RWPE1 (cell line): ENCODE data around the gene PPP2R2D.
"Not testable (repeated sequence)": the region's sequence is repeated elsewhere in the genome, so short reads cannot be mapped to it uniquely, and the experiment has no call there.

Experiments
- CTCF ChIA-PET: fragments of 350-600 bp; sonication (Branson Sonifier 250); formaldehyde crosslinking; extraction: SDS; loops from one replicate; lab custom pipeline; 2021; lab: Yijun Ruan, JAX
- POLR2A ChIA-PET: fragments of 400-600 bp; formaldehyde crosslinking; extraction: SDS; loops from one replicate; lab custom pipeline; 2020; ENCODE audit warnings: antibody characterized with exemption; ENCODE audit not compliant: low non-redundant PET; lab: Yijun Ruan, JAX
- DNase-seq: peaks from one replicate; pipeline ENCODE4 v3.0.0; 2012; ENCODE audit warnings: low spot score
- H3K27ac ChIP-seq: fragments of 450-650 bp; 2 replicates; pipeline ENCODE4 v1.5.1; 2017
- CTCF ChIP-seq: fragments of 450-650 bp; conservative IDR thresholded peaks from 2 replicates; pipeline ENCODE4 v1.5.1; 2017; ENCODE audit warnings: low read depth, mild to moderate bottlenecking

PPP2R2D gene

GRCh38 chr10:131946321-131946751 lies 45.5 kb downstream of the PPP2R2D start:
- DNase-seq: peak; percentile 85
- TF ChIP-seq CTCF: no peak
- ChIA-PET POLR2A (interaction anchor here (1.4 kb wide), 1 partner anchor 46 kb away, joined by 3 read pairs; no protein-coding TSS in a partner anchor), CTCF (no interaction called here)
- peak overlapping the region; percentile 97 for H3K27ac ChIP-seq

- DNase-seq: no peak
- H3K27ac ChIP-seq: peak overlapping the region; percentile 97
- no peak for TF ChIP-seq CTCF
- ChIA-PET CTCF (interaction anchor here (0.7 kb wide), 1 partner anchor 1723 kb away, joined by 3 read pairs; no protein-coding TSS in a partner anchor), POLR2A (interaction anchor here (1.4 kb wide), 1 partner anchor 47 kb away, joined by 3 read pairs; no protein-coding TSS in a partner anchor)
Observed at GRCh38 chr10:131946880-131947279, 46.1 kb downstream of the PPP2R2D start.

- peak; percentile 94 for DNase-seq
- ChIA-PET CTCF (interaction anchor here (0.5 to 1.6 kb wide), 2 partner anchors 76 to 87 kb away, joined by 3 to 5 read pairs; no protein-coding TSS in a partner anchor), POLR2A (no interaction called here)
- H3K27ac ChIP-seq: peak overlapping the region; percentile 97
- TF ChIP-seq CTCF: no peak
Observed at GRCh38 chr10:131947631-131948347, 47.0 kb downstream of the PPP2R2D start.

GRCh38 chr10:131948501-131948900 lies 47.7 kb downstream of the PPP2R2D start:
- no peak for DNase-seq
- no peak for TF ChIP-seq CTCF
- ChIA-PET POLR2A (no interaction called here), CTCF (interaction anchor here (0.5 to 1.6 kb wide), 2 partner anchors 75 to 88 kb away, joined by 3 to 5 read pairs; no protein-coding TSS in a partner anchor)
- H3K27ac ChIP-seq: peak overlapping the region; percentile 97

GRCh38 chr10:131949041-131949862 lies 48.4 kb downstream of the PPP2R2D start:
- H3K27ac ChIP-seq: peak overlapping the region; percentile 97
- DNase-seq: no peak
- ChIA-PET POLR2A (no interaction called here), CTCF (interaction anchor here (1.6 kb wide), 1 partner anchor 74 kb away, joined by 5 read pairs; no protein-coding TSS in a partner anchor)
- no peak for TF ChIP-seq CTCF

- H3K27ac ChIP-seq: peak overlapping the region; percentile 32; the same call in 1 of the 2 replicates
- DNase-seq, POLR2A ChIA-PET, CTCF ChIA-PET: not testable (repeated sequence)
Observed at GRCh38 chr10:131949908-131950307, 49.1 kb downstream of the PPP2R2D start.
